HG02973 (cell line): ENCODE results near the gene CGB7.

Experiments used
- ATAC-seq: cut with Tn5 transposase; IDR thresholded peaks from one replicate; pipeline ENCODE4 v1.9.1; 2021; ENCODE audit warnings: moderate library complexity; ENCODE audit not compliant: unreplicated experiment

Gene CGB7

GRCh38 chr19:49017041-49017665, 40.4 kb downstream of the CGB7 start, which contains the start of gene LHB:
TSS of gene LHB (minus strand) at chr19:49017091. CDS start at chr19:49017081, 10 bp downstream.
- no peak for ATAC-seq

- ATAC-seq: no peak
These were observed 41.3 kb downstream of the CGB7 start for GRCh38 chr19:49016067-49016839.

GRCh38 chr19:49014870-49015255, 42.7 kb downstream of the CGB7 start:
- no peak for ATAC-seq

DNA sequence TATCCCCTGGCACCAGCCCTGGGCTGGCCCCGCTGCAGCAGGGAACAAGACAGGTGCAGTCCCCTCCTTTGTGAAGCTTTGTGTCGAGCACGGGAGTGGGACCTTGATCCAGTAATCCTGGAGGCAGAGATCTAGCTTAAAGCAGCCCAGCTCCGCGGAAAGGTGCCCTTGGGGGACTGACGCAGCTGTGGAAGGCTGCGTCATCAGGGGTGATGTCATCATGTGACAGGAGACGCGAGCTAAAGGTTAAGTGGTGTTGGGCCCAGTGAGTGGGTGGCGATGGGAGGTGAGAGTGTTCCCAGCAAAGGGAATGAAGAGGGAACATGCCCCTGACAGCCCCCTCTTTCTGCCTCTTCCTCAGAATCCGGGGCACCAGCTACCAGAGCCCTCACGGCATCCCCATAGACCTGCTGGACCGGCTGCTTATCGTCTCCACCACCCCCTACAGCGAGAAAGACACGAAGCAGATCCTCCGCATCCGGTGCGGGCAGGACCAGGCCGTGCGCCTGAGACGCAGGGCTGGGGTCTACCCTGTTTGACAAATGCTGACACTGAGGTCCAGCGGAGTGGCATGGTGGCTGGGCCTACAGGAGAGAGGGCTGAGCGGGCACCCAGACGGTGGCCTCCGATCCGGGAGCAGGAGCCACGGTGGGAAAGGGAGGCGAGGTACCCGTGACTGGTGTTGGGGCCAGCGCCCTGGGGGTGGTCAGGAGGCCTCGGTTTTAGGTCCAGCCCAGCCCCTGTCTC, 43.3 kb downstream of the CGB7 start:
- no peak for ATAC-seq

GRCh38 chr19:49011194-49011593, 46.4 kb downstream of the CGB7 start:
- ATAC-seq: no peak

DNA sequence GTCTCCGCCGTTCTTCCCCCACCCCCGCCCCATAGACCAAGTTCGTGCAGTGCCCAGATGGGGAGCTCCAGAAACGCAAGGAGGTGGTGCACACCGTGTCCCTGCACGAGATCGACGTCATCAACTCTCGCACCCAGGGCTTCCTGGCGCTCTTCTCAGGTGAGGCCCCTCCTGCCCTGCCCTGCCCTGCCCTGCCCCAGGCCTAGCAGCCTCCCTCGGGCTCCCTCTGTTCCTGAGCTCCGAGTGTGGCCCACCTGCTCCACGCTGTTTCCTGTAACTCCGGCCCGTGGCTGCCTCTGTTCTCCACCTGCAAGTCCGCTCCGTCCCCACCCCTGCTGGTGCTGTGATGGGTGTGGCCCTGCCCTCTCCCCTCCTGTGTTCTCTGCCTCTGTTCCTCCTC, 47.1 kb downstream of the CGB7 start:
- no peak for ATAC-seq

- no peak for ATAC-seq
These were observed 47.7 kb downstream of the CGB7 start for GRCh38 chr19:49009828-49010227.

- no peak for ATAC-seq
These were observed 50.6 kb downstream of the CGB7 start for GRCh38 chr19:49006905-49007304.

- ATAC-seq: no peak
These were observed 52.5 kb downstream of the CGB7 start for GRCh38 chr19:49004964-49005614.
